Loucy (cell line): ENCODE results near the gene TNRC6B.

Experiments
- H2AFZ ChIP-seq: fragments of 200-600 bp; sonication (generic); 2 replicates; pipeline ENCODE4 v1.6.0; 2016; ENCODE audit warnings: antibody characterized with exemption, mild to moderate bottlenecking, low read length, moderate library complexity
- H3F3A ChIP-seq: fragments of 200-600 bp; 2 replicates; pipeline ENCODE4 v1.6.0; 2016; ENCODE audit warnings: antibody characterized with exemption, low read depth, mild to moderate bottlenecking
- H3K27me3 ChIP-seq: fragments of 200-600 bp; sonication (generic); 2 replicates; pipeline ENCODE4 v1.6.1; 2014; ENCODE audit warnings: low read length, mild to moderate bottlenecking; ENCODE audit not compliant: insufficient read depth, poor library complexity, severe bottlenecking
- H3K36me3 ChIP-seq: fragments of 200-600 bp; sonication (generic); 2 replicates; pipeline ENCODE4 v1.6.1; 2016; ENCODE audit warnings: low read length; ENCODE audit not compliant: insufficient read depth
- H3K4me1 ChIP-seq: fragments of 200-600 bp; sonication (generic); 2 replicates; pipeline ENCODE4 v1.5.1; 2014; ENCODE audit warnings: low read length, mild to moderate bottlenecking; ENCODE audit not compliant: insufficient read depth, poor library complexity, severe bottlenecking
- H3K4me2 ChIP-seq: fragments of 200-600 bp; sonication (generic); 2 replicates; pipeline ENCODE4 v1.6.0; 2014; ENCODE audit warnings: antibody characterized with exemption, low read length, low read depth, mild to moderate bottlenecking; ENCODE audit not compliant: poor library complexity, severe bottlenecking
- H3K4me3 ChIP-seq: fragments of 200-600 bp; sonication (generic); 2 replicates; pipeline ENCODE4 v1.5.1; 2014; ENCODE audit warnings: low read length, mild to moderate bottlenecking, mixed read lengths; ENCODE audit not compliant: poor library complexity, severe bottlenecking
- H3K79me2 ChIP-seq: fragments of 200-600 bp; sonication (generic); 2 replicates; pipeline ENCODE4 v1.6.1; 2014; ENCODE audit warnings: low read length; ENCODE audit not compliant: insufficient read depth
- H3K9ac ChIP-seq: fragments of 200-600 bp; sonication (generic); 2 replicates; pipeline ENCODE4 v1.6.0; 2014; ENCODE audit warnings: mild to moderate bottlenecking, low read depth, low read length, moderate library complexity; ENCODE audit not compliant: poor library complexity, severe bottlenecking
- H3K9me2 ChIP-seq: fragments of 200-600 bp; sonication (generic); replicated peaks from 2 replicates; pipeline ENCODE4 v1.6.1; 2016; ENCODE audit warnings: low read depth, low read length, mixed read lengths
- H3K9me3 ChIP-seq: fragments of 200-600 bp; sonication (generic); 2 replicates; pipeline ENCODE4 v1.6.1; 2014; ENCODE audit warnings: mild to moderate bottlenecking, antibody characterized with exemption, low read length, low read depth; ENCODE audit not compliant: insufficient read depth
- H4K20me1 ChIP-seq: fragments of 200-600 bp; sonication (generic); 2 replicates; pipeline ENCODE4 v1.6.0; 2014; ENCODE audit warnings: antibody characterized with exemption, low read length, mild to moderate bottlenecking; ENCODE audit not compliant: insufficient read depth, poor library complexity, severe bottlenecking
- CTCF ChIP-seq: fragments of 200-600 bp; sonication (generic); conservative IDR thresholded peaks from 2 replicates; pipeline ENCODE4 v1.5.1; 2014; ENCODE audit warnings: mild to moderate bottlenecking, antibody characterized with exemption, low read length
- EZH2phosphoT487 ChIP-seq: fragments of 200-600 bp; IDR thresholded peaks from 2 replicates; pipeline ENCODE4 v1.6.1; 2018; ENCODE audit warnings: antibody characterized with exemption, mild to moderate bottlenecking, moderate library complexity, borderline replicate concordance

TNRC6B gene

GRCh38 chr22:40381461-40381860 lies 203.7 kb downstream of the TNRC6B start:
- Histone ChIP-seq H3K9me2 (no peaks in the 10 kb centered on the region), H3K9me3 (no peaks in the 10 kb centered on the region), H3K9ac (no peak overlapping the region), H3K4me3 (no peak overlapping the region), H3K36me3 (no peaks in the 10 kb centered on the region), H3F3A (no peaks in the 10 kb centered on the region), H3K79me2 (peaks cover 7% of the 10 kb centered on the region; the same call in 1 of the 2 replicates), H3K27me3 (no peaks in the 10 kb centered on the region), H2AFZ (no peak overlapping the region), H3K4me1 (peaks cover 18% of the 10 kb centered on the region), H4K20me1 (no peaks in the 10 kb centered on the region), H3K4me2 (no peak overlapping the region)
- TF ChIP-seq EZH2phosphoT487 (no peak), CTCF (no peak)

- Histone ChIP-seq H4K20me1 (no peaks in the 10 kb centered on the region), H3K36me3 (no peaks in the 10 kb centered on the region), H3K79me2 (peaks cover 13% of the 10 kb centered on the region; the same call in 1 of the 2 replicates), H3K27me3 (no peaks in the 10 kb centered on the region), H3K9ac (no peak overlapping the region), H3K9me2 (no peaks in the 10 kb centered on the region), H3K4me1 (peaks cover 34% of the 10 kb centered on the region), H2AFZ (no peak overlapping the region), H3K4me2 (no peak overlapping the region), H3K4me3 (no peak overlapping the region), H3F3A (no peaks in the 10 kb centered on the region), H3K9me3 (no peaks in the 10 kb centered on the region)
- TF ChIP-seq EZH2phosphoT487 (no peak), CTCF (no peak)
Measured at GRCh38 chr22:40383905-40384304, 206.2 kb downstream of the TNRC6B start.

GRCh38 chr22:40385036-40385782 lies 207.5 kb downstream of the TNRC6B start:
- TF ChIP-seq CTCF (0 out of 2 replicates have a peak, but pooled peaks have one; percentile 15), EZH2phosphoT487 (no peak)
- Histone ChIP-seq H3K4me2 (peak overlapping the region; percentile 76), H3K4me1 (peaks cover 34% of the 10 kb centered on the region), H3K4me3 (peak overlapping the region; percentile 59), H3K36me3 (no peaks in the 10 kb centered on the region), H3F3A (no peaks in the 10 kb centered on the region), H3K27me3 (no peaks in the 10 kb centered on the region), H3K9ac (peak overlapping the region; percentile 21), H3K9me2 (no peaks in the 10 kb centered on the region), H2AFZ (peak overlapping the region; percentile 65), H3K9me3 (no peaks in the 10 kb centered on the region), H3K79me2 (peaks cover 16% of the 10 kb centered on the region; the same call in 1 of the 2 replicates), H4K20me1 (no peaks in the 10 kb centered on the region)
